ENCODE data around the gene CNTLN. TPM values are rescaled to one million over a fixed set of nuclear protein-coding genes. Genes with fewer than 3 reads are reported as not detected.

Gene CNTLN
- total RNA-seq, 1 donor from 2014 or later, result 0.79 TPM

GRCh38 chr9:17191082-17191481 lies 56.2 kb downstream of the CNTLN start:
- DNase-seq (ENCODE audit: low read depth), result no peak
- Histone ChIP-seq H3K36me3 (ENCODE audit: control insufficient read depth, insufficient read depth, low read length) (no peaks in the 10 kb centered on the region), H3K4me3 (ENCODE audit: low read depth, low read length) (no peak overlapping the region), H3K27me3 (ENCODE audit: control insufficient read depth, insufficient read depth, low read length) (no peaks in the 10 kb centered on the region)
- no peak for FAIRE-seq
- TF ChIP-seq CTCF (IDR thresholded peaks at IDR 0.05; ENCODE audit: insufficient read depth, low read length, severe bottlenecking), result no peak

GRCh38 chr9:17204611-17205152 lies 69.8 kb downstream of the CNTLN start:
- Histone ChIP-seq H3K27me3 (ENCODE audit: control insufficient read depth, insufficient read depth, low read length) (no peaks in the 10 kb centered on the region), H3K4me3 (ENCODE audit: low read depth, low read length) (no peak overlapping the region), H3K36me3 (ENCODE audit: control insufficient read depth, insufficient read depth, low read length) (no peaks in the 10 kb centered on the region)
- FAIRE-seq (no peak), DNase-seq (ENCODE audit: low read depth) (no peak)
- TF ChIP-seq CTCF (IDR thresholded peaks at IDR 0.05; ENCODE audit: insufficient read depth, low read length, severe bottlenecking), result no peak

GRCh38 chr9:17216011-17216410 lies 81.2 kb downstream of the CNTLN start:
- FAIRE-seq (no peak), DNase-seq (ENCODE audit: low read depth) (peak; percentile 30)
- TF ChIP-seq CTCF (IDR thresholded peaks at IDR 0.05; ENCODE audit: insufficient read depth, low read length, severe bottlenecking), result no peak

GRCh38 chr9:17216646-17217045 lies 81.8 kb downstream of the CNTLN start:
- TF ChIP-seq CTCF (IDR thresholded peaks at IDR 0.05; ENCODE audit: insufficient read depth, low read length, severe bottlenecking), result no peak
- no peak for FAIRE-seq
- DNase-seq (ENCODE audit: low read depth), result no peak
- Histone ChIP-seq H3K27me3 (ENCODE audit: control insufficient read depth, insufficient read depth, low read length) (no peaks in the 10 kb centered on the region), H3K4me3 (ENCODE audit: low read depth, low read length) (no peak overlapping the region), H3K36me3 (ENCODE audit: control insufficient read depth, insufficient read depth, low read length) (no peaks in the 10 kb centered on the region)

More at GRCh38 chr9:17216011-17216410, 81.2 kb downstream of the CNTLN start:
- no peaks in the 10 kb centered on the region for H3K27me3 ChIP-seq (ENCODE audit: control insufficient read depth, insufficient read depth, low read length)
- H3K36me3 ChIP-seq (ENCODE audit: control insufficient read depth, insufficient read depth, low read length), result no peaks in the 10 kb centered on the region
- H3K4me3 ChIP-seq (ENCODE audit: low read depth, low read length), result no peak overlapping the region

- no peak for FAIRE-seq
- TF ChIP-seq CTCF (IDR thresholded peaks at IDR 0.05; ENCODE audit: insufficient read depth, low read length, severe bottlenecking), result no peak
- Histone ChIP-seq H3K36me3 (ENCODE audit: control insufficient read depth, insufficient read depth, low read length) (no peaks in the 10 kb centered on the region), H3K27me3 (ENCODE audit: control insufficient read depth, insufficient read depth, low read length) (no peaks in the 10 kb centered on the region), H3K4me3 (ENCODE audit: low read depth, low read length) (no peak overlapping the region)
- DNase-seq (ENCODE audit: low read depth), result no peak
Observed at GRCh38 chr9:17217272-17217671, 82.4 kb downstream of the CNTLN start.

- peak; percentile 20 for DNase-seq (ENCODE audit: low read depth)
- Histone ChIP-seq H3K27me3 (ENCODE audit: control insufficient read depth, insufficient read depth, low read length) (no peaks in the 10 kb centered on the region), H3K36me3 (ENCODE audit: control insufficient read depth, insufficient read depth, low read length) (no peaks in the 10 kb centered on the region), H3K4me3 (ENCODE audit: low read depth, low read length) (no peak overlapping the region)
- FAIRE-seq, result no peak
- TF ChIP-seq CTCF (IDR thresholded peaks at IDR 0.05; ENCODE audit: insufficient read depth, low read length, severe bottlenecking), result peak; percentile 9
Observed at GRCh38 chr9:17219261-17219660, 84.4 kb downstream of the CNTLN start.

All from bronchial epithelial cell (primary cell).